Measurements from ENCODE around the gene FAM13A.

GRCh38 chr4:88981556-88981955, 75.4 kb downstream of the FAM13A start:
- TF ChIP-seq CTCF (conservative IDR thresholded peaks at IDR 0.05; ENCODE audit: low read depth, low read length) (no peak), POLR2A (IDR thresholded peaks at IDR 0.05; ENCODE audit: low read depth, low read length) (no peak), RAD21 (IDR thresholded peaks at IDR 0.05; ENCODE audit: low read length) (no peak), SMC3 (IDR thresholded peaks at IDR 0.05; ENCODE audit: low read depth, low read length) (no peak), CHD1 (IDR thresholded peaks at IDR 0.05; ENCODE audit: low read depth, low read length) (no peak)

Data from IMR-90 (cell line).